BE2C (cell line): ENCODE results near the gene MTARC1.
A peak's percentile ranks its signal among the peaks of the same experiment; 100 is the strongest.

Source experiments
- DNase-seq: peaks from one replicate; pipeline ENCODE4 v3.0.0-alpha.2; 2020
- H3K27me3 ChIP-seq: fragments of 250-450 bp; sonication (Bioruptor Pico); 2 replicates; pipeline ENCODE4 v1.5.1; 2020; ENCODE audit warnings: mild to moderate bottlenecking
- H3K36me3 ChIP-seq: fragments of 250-450 bp; sonication (Bioruptor Pico); 2 replicates; pipeline ENCODE4 v1.5.1; 2020; ENCODE audit warnings: mild to moderate bottlenecking
- H3K4me1 ChIP-seq: fragments of 250-450 bp; sonication (Bioruptor Pico); 2 replicates; pipeline ENCODE4 v1.5.1; 2020
- H3K4me3 ChIP-seq: 2 replicates; pipeline ENCODE4 v1.5.1; 2011; ENCODE audit warnings: low read depth, low read length
- H3K9me3 ChIP-seq: fragments of 250-450 bp; sonication (Bioruptor Pico); 2 replicates; pipeline ENCODE4 v1.5.1; 2020
- CTCF ChIP-seq: IDR thresholded peaks from 2 replicates; pipeline ENCODE4 v1.5.1; 2012; ENCODE audit warnings: mild to moderate bottlenecking, low read depth, low read length

Gene MTARC1

GRCh38 chr1:220785166-220786056 is 1.3 kb upstream of the MTARC1 start:
- H3K4me3 ChIP-seq: peak overlapping the region; percentile 73
- DNase-seq: no peak

DNA sequence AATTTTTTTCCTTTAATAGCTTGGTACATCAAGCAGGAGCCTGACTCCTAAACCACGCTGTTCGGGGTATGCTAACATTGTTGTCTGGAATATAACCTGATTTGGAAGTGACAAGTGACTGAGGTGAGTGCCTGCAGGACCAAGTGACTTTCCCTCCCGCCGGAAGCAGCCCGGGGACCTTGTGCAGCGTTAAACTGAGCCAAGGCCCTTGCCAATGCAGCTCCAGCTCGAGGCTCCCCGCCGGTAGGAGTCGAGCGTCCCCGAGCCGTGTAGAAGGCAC is 716 bp upstream of the MTARC1 start:
- DNase-seq: no peak
- Histone ChIP-seq H3K9me3 (no peaks in the 10 kb centered on the region), H3K4me1 (peaks cover 3% of the 10 kb centered on the region), H3K4me3 (peak overlapping the region; percentile 73), H3K36me3 (no peaks in the 10 kb centered on the region), H3K27me3 (no peaks in the 10 kb centered on the region)
- no peak for TF ChIP-seq CTCF

More at GRCh38 chr1:220785166-220786056, 1.3 kb upstream of the MTARC1 start:
- no peaks in the 10 kb centered on the region for H3K27me3 ChIP-seq
- H3K9me3 ChIP-seq: no peaks in the 10 kb centered on the region
- TF ChIP-seq CTCF: no peak
- peaks cover 3% of the 10 kb centered on the region for H3K4me1 ChIP-seq
- H3K36me3 ChIP-seq: no peaks in the 10 kb centered on the region

- Histone ChIP-seq H3K4me1 (peaks cover 3% of the 10 kb centered on the region), H3K4me3 (peak overlapping the region; percentile 73), H3K27me3 (no peaks in the 10 kb centered on the region), H3K36me3 (no peaks in the 10 kb centered on the region), H3K9me3 (no peaks in the 10 kb centered on the region)
- no peak for DNase-seq
- no peak for TF ChIP-seq CTCF
These were observed 431 bp downstream of the MTARC1 start for GRCh38 chr1:220787069-220787619.

DNA sequence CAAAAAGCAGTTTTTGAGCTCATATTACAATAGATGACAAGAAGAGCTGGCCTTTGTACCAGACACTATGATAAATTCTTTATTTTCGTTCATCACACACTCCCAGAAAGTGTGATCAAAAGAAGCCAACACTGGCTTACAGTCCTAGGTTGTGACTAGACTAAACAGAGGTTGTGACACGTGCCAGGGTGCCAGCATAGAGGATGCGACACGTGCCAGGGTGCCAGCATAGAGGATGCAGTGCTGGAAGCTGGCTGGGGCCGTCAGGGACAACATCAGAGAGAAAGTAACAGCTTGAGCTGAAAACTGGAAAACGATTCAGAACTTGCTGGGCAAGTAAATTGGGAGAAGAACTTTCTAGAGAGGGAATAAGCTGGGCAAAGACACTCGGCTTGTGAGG is 2.2 kb downstream of the MTARC1 start:
- no peak for TF ChIP-seq CTCF
- no peak overlapping the region for H3K4me3 ChIP-seq
- DNase-seq: no peak
- no peaks in the 10 kb centered on the region for H3K27me3 ChIP-seq
- H3K4me1 ChIP-seq: peaks cover 3% of the 10 kb centered on the region
- no peaks in the 10 kb centered on the region for H3K9me3 ChIP-seq
- H3K36me3 ChIP-seq: no peaks in the 10 kb centered on the region

- H3K27me3 ChIP-seq: no peaks in the 10 kb centered on the region
- H3K36me3 ChIP-seq: no peaks in the 10 kb centered on the region
- TF ChIP-seq CTCF: no peak
- H3K4me1 ChIP-seq: peaks cover 3% of the 10 kb centered on the region
- no peak for DNase-seq
- H3K9me3 ChIP-seq: no peaks in the 10 kb centered on the region
- no peak overlapping the region for H3K4me3 ChIP-seq
These were observed 2.9 kb downstream of the MTARC1 start for GRCh38 chr1:220789532-220790147.

- H3K27me3 ChIP-seq: no peaks in the 10 kb centered on the region
- no peak for TF ChIP-seq CTCF
- H3K36me3 ChIP-seq: no peaks in the 10 kb centered on the region
- peak; percentile 24 for DNase-seq
- no peak overlapping the region for H3K4me3 ChIP-seq
- H3K9me3 ChIP-seq: no peaks in the 10 kb centered on the region
- H3K4me1 ChIP-seq: no peaks in the 10 kb centered on the region
These were observed 4.6 kb downstream of the MTARC1 start for GRCh38 chr1:220791285-220791684.
